Mucosa of descending colon (tissue), 3 donors: ENCODE measurements around the gene DEDD2. TPM values are rescaled to one million over a fixed set of nuclear protein-coding genes. Genes with fewer than 3 reads are reported as not detected.

Experiments
- ATAC-seq: fragments of 200-7000 bp; cut with Tn5 transposase; one replicate; pipeline ENCODE4 v1.9.1; 2020; ENCODE audit warnings: mild to moderate bottlenecking, moderate library complexity
- DNase-seq, 3 donors: peaks; one replicate each; pipeline ENCODE4 v3.0.0-alpha.2; 2020
- H3K36me3 ChIP-seq: fragments of 200-600 bp; one replicate; pipeline ENCODE4 v1.8.0; 2021; ENCODE audit warnings: low read depth, mild to moderate bottlenecking
- H3K4me1 ChIP-seq: fragments of 200-600 bp; one replicate; pipeline ENCODE4 v1.8.0; 2021; ENCODE audit warnings: low read depth, mild to moderate bottlenecking
- H3K4me3 ChIP-seq: fragments of 200-600 bp; one replicate; pipeline ENCODE4 v1.8.0; 2021; ENCODE audit warnings: mild to moderate bottlenecking
- H3K9me3 ChIP-seq: fragments of 200-600 bp; one replicate; pipeline ENCODE4 v1.8.0; 2021; ENCODE audit warnings: mild to moderate bottlenecking
- intact Hi-C, 2 donors: fragments of 100-400 bp; cut with DNase I in 1 of 2; cut with micrococcal nuclease in 1 of 2; formaldehyde crosslinking; loops; one replicate each; pipeline versions ENCODE4 v1.11.0 to v1.11.1; 2022; cut with DNase I, micrococcal nuclease
- total RNA-seq, 3 donors: library from RNA; stranded (reverse); fragmentation: NEBNext Ultra II Directional in 2 of 3; extraction: Animal tissue kit (Norgen Biotek cat#: 25700) in 2 of 3; gene quantifications; one replicate each; pipeline versions ENCODE4 v1.2.1 to v1.2.4, GENCODE V29; 2021 to 2023
- TF ChIP-seq, protein P1 (sequence below): fragments of 200-600 bp; IDR thresholded peaks from one replicate; pipeline ENCODE4 v1.8.0; 2022; ENCODE audit warnings: antibody characterized with exemption, mild to moderate bottlenecking
- donor health status: DM: no; HTN: no; CAD: no; lungs with moderate emphysema.
- donor health status: DM: no; HTN: no; CAD: no.
- donor health status: DM: no; HTN: yes; CAD: no.

DEDD2 gene
- total RNA-seq, 3 donors from 2014 or later: 28.0 to 40.1 (median 35.7) TPM

DNA sequence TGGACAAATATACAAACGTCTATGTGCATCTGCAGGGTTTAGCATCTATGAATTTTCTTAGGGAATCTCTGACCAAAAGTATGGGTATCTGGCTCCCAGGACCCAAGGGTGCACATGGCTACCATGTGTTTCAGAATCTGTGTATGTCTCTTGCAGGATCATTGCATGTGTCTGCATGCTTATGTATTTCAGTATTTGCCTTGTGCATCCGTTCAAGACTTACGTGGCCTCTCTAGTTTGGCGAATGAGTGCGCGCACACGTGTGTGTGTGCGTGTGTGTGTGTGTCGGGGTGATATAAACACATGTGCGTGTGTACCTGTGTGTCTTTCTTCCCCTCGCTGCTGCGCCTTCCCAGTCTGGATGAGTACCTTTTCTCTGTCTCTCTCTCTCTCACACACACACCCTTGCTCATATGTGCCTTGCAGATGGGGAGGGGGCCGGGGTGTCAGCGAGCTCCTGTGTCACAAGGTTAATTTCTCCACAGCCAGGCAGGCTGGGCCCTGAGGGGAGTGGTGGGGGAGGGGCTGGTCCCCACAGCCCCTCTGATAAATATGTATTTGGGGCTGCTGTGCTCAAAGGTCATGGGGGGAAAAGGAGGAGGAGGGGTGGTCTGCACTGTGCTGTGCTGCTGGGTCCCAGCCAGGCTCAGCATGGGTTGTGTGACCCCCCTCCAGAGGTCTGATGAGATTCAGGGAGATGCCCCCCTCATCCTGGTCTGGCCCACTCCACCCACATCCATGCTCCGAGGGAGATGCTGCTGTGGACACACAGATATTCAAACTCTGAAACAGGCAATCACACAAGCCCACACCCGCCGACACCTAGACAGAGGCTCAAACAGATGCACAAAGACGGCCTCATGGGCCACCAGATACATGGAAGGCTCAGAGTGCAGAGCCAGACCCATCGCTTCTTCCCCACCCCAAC is 47.7 kb downstream of the DEDD2 start:
- DNase-seq (no peak), ATAC-seq (no peak)
- Histone ChIP-seq H3K9me3 (no peaks in the 10 kb centered on the region), H3K4me3 (no peak overlapping the region), H3K4me1 (no peaks in the 10 kb centered on the region), H3K36me3 (no peaks in the 10 kb centered on the region)
- intact Hi-C loops: no loop called here
- TF ChIP-seq, protein P1, sequence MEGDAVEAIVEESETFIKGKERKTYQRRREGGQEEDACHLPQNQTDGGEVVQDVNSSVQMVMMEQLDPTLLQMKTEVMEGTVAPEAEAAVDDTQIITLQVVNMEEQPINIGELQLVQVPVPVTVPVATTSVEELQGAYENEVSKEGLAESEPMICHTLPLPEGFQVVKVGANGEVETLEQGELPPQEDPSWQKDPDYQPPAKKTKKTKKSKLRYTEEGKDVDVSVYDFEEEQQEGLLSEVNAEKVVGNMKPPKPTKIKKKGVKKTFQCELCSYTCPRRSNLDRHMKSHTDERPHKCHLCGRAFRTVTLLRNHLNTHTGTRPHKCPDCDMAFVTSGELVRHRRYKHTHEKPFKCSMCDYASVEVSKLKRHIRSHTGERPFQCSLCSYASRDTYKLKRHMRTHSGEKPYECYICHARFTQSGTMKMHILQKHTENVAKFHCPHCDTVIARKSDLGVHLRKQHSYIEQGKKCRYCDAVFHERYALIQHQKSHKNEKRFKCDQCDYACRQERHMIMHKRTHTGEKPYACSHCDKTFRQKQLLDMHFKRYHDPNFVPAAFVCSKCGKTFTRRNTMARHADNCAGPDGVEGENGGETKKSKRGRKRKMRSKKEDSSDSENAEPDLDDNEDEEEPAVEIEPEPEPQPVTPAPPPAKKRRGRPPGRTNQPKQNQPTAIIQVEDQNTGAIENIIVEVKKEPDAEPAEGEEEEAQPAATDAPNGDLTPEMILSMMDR: no peak

DNA sequence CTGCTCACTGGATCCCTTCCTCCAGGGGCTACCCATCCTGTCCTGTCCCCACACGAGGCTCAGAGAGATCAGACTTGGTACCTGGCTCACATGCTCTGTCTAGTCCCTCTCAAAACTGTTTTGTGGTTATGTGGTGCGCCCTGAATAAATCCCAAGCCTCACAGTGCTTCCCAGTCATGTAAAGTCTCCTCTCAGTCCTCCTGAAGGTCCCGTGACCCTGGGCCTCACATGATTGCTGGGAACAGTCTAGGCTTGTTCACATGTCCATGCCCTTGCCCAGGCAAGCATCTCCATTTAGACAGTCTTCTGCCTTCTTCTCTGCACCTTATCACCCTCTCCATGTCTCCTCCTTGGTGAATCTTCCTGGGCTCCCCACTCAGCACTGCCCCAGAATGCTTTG is 49.3 kb downstream of the DEDD2 start:
- TF ChIP-seq, protein P1: no peak
- intact Hi-C loops: no loop called here
- no peak for ATAC-seq

DNA sequence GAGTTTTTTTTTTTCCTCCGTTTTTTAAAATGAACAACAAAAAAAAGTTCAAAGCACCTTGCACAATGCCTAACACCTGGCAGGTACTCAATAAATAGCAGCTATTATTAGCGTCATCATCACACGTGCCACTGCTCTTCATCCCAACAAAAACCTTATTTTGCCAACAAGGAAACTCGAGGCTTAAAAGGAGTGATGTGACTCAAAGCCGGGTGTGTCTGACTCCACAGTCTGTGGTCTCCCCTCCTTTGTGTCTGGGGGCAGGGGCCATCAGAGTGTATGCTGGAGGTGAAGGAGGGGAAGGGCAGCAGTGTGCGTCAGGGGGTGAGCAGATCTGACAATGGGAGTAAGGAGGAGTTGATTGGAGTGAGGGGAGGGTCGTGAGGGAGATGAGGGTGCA is 51.2 kb downstream of the DEDD2 start:
- Histone ChIP-seq H3K36me3 (no peaks in the 10 kb centered on the region), H3K4me3 (no peak overlapping the region), H3K4me1 (no peaks in the 10 kb centered on the region), H3K9me3 (no peaks in the 10 kb centered on the region)
- TF ChIP-seq, protein P1: no peak
- intact Hi-C loops: no loop called here
- no peak for ATAC-seq
- no peak for DNase-seq

More for the DNA sequence above, 49.3 kb downstream of the DEDD2 start:
- no peak for DNase-seq
- no peaks in the 10 kb centered on the region for H3K36me3 ChIP-seq
- no peaks in the 10 kb centered on the region for H3K9me3 ChIP-seq
- H3K4me3 ChIP-seq: no peak overlapping the region
- no peaks in the 10 kb centered on the region for H3K4me1 ChIP-seq

DNA sequence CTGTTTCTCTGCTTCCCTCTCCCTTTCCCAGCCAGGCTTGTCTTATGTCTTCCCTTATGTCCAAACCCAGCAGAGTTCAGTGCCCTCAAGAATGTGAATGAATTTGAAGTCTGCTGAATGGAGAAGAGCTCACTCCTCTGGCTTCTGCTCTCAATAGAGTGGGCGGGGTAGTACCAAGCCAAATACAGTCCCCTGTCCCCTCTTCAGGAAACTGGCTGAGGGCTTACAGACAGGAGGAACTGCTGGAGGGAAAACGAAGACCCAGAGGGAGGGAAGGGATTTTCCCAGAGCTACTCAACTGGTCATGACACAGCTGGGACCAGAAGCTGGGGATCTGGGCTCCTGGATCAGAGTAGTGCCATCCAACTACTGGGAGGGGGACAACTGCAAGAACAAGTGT is 52.3 kb downstream of the DEDD2 start:
- H3K9me3 ChIP-seq: no peaks in the 10 kb centered on the region
- TF ChIP-seq, protein P1: no peak
- intact Hi-C loops: no loop called here
- no peaks in the 10 kb centered on the region for H3K4me1 ChIP-seq
- no peaks in the 10 kb centered on the region for H3K36me3 ChIP-seq
- no peak for ATAC-seq
- H3K4me3 ChIP-seq: no peak overlapping the region
- no peak for DNase-seq

DNA sequence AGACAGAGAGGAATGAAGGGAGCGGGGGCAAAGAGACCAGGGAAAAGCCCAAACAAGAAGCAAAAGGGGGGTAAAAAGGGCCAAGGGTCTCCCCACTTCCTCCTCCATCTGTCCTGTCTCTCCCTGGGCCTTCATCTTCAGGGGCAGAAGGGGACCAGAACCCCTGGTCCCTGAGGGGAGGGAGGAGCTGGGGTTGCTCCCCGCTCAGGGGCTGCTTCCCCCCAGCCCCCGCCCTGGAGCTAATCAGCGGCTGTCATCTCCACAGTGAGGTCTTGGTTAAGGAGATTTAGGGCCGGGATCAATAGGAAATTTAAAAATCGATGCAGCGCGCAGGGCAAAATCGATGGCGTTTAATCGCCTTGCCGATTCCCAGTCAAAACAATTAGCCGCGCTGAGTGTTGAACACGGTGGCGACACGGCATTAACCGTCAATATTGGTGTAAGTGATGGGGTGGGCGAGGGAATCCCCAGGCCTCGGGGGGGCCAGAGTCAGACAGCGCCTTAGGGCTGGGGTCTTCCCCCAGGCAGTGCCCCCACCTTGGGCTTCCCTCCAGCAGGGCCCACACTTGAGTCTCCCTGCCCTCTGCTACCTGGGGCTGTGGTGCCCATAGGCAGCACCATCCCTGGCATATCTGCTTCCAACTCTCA is 55.7 kb downstream of the DEDD2 start:
- Histone ChIP-seq H3K36me3 (no peaks in the 10 kb centered on the region), H3K9me3 (no peaks in the 10 kb centered on the region), H3K4me3 (no peak overlapping the region), H3K4me1 (no peaks in the 10 kb centered on the region)
- ATAC-seq (no peak), DNase-seq (no peak)
- TF ChIP-seq, protein P1: no peak
- intact Hi-C loops: no loop called here
